ACC112 (cell line): ENCODE results near the gene PHLPP1.

Source experiments
- H2AFZ ChIP-seq: fragments of 200-600 bp; sonication (generic); one replicate; pipeline ENCODE4 v1.6.0; 2017; ENCODE audit warnings: antibody characterized with exemption, low read length; ENCODE audit not compliant: unreplicated experiment
- H3K27ac ChIP-seq: fragments of 200-600 bp; sonication (generic); 2 replicates; pipeline ENCODE4 v1.5.1; 2014; ENCODE audit warnings: low read depth, mild to moderate bottlenecking, antibody characterized with exemption, low read length, moderate library complexity
- H3K27me3 ChIP-seq: fragments of 200-600 bp; sonication (generic); 2 replicates; pipeline ENCODE4 v1.6.1; 2014; ENCODE audit warnings: mild to moderate bottlenecking, antibody characterized with exemption, low read length, moderate library complexity, mixed read lengths; ENCODE audit not compliant: insufficient read depth
- H3K36me3 ChIP-seq: fragments of 200-600 bp; sonication (generic); 2 replicates; pipeline ENCODE4 v1.6.1; 2016; ENCODE audit warnings: mild to moderate bottlenecking, antibody characterized with exemption, low read length, moderate library complexity, mixed read lengths; ENCODE audit not compliant: insufficient read depth
- H3K4me1 ChIP-seq: fragments of 200-600 bp; sonication (generic); one replicate; pipeline ENCODE4 v1.6.1; 2016; ENCODE audit warnings: low read length, mixed read lengths; ENCODE audit not compliant: insufficient read depth, unreplicated experiment, control insufficient read depth
- H3K4me3 ChIP-seq: fragments of 200-600 bp; sonication (generic); 2 replicates; pipeline ENCODE4 v1.5.1; 2014; ENCODE audit warnings: mild to moderate bottlenecking, low read depth, low read length
- H3K79me2 ChIP-seq: fragments of 200-600 bp; sonication (generic); one replicate; pipeline ENCODE4 v1.6.0; 2016; ENCODE audit warnings: low read length; ENCODE audit not compliant: control insufficient read depth, unreplicated experiment, insufficient read depth

Gene PHLPP1

GRCh38 chr18:63002305-63002704 lies 287.0 kb downstream of the PHLPP1 start:
- H3K36me3 ChIP-seq = no peaks in the 10 kb centered on the region
- H3K4me1 ChIP-seq = peaks cover 12% of the 10 kb centered on the region
- no peaks in the 10 kb centered on the region for H3K27me3 ChIP-seq
- no peak overlapping the region for H3K4me3 ChIP-seq
- H3K79me2 ChIP-seq = no peaks in the 10 kb centered on the region
- no peak overlapping the region for H3K27ac ChIP-seq
- no peak overlapping the region for H2AFZ ChIP-seq

- Histone ChIP-seq H3K36me3 (no peaks in the 10 kb centered on the region), H3K4me1 (peaks cover 12% of the 10 kb centered on the region), H3K27me3 (no peaks in the 10 kb centered on the region), H3K79me2 (no peaks in the 10 kb centered on the region), H2AFZ (no peak overlapping the region), H3K27ac (no peak overlapping the region), H3K4me3 (no peak overlapping the region)
Measured at GRCh38 chr18:63002803-63003445, 287.6 kb downstream of the PHLPP1 start.

- Histone ChIP-seq H3K4me1 (peaks cover 12% of the 10 kb centered on the region), H3K27me3 (no peaks in the 10 kb centered on the region; the same call in 1 of the 2 replicates), H3K4me3 (no peak overlapping the region), H3K36me3 (no peaks in the 10 kb centered on the region), H3K27ac (no peak overlapping the region), H3K79me2 (no peaks in the 10 kb centered on the region), H2AFZ (no peak overlapping the region)
Measured at GRCh38 chr18:63003899-63004298, 288.6 kb downstream of the PHLPP1 start.

GRCh38 chr18:63004466-63005089 lies 289.2 kb downstream of the PHLPP1 start:
- Histone ChIP-seq H3K79me2 (no peaks in the 10 kb centered on the region), H3K36me3 (no peaks in the 10 kb centered on the region), H3K4me3 (no peak overlapping the region), H2AFZ (no peak overlapping the region), H3K4me1 (peaks cover 5% of the 10 kb centered on the region), H3K27me3 (no peaks in the 10 kb centered on the region; the same call in none of the 2 replicates), H3K27ac (no peak overlapping the region)

GRCh38 chr18:63005306-63005705 lies 290.0 kb downstream of the PHLPP1 start:
- Histone ChIP-seq H3K79me2 (no peaks in the 10 kb centered on the region), H3K4me1 (no peaks in the 10 kb centered on the region), H3K27ac (no peak overlapping the region), H3K4me3 (no peak overlapping the region), H3K36me3 (no peaks in the 10 kb centered on the region), H3K27me3 (peaks cover 5% of the 10 kb centered on the region), H2AFZ (no peak overlapping the region)

GRCh38 chr18:63007231-63007630 lies 291.9 kb downstream of the PHLPP1 start:
- Histone ChIP-seq H3K27ac (no peak overlapping the region), H3K4me3 (no peak overlapping the region), H2AFZ (no peak overlapping the region)

GRCh38 chr18:63016270-63016669 lies 300.9 kb downstream of the PHLPP1 start:
- Histone ChIP-seq H2AFZ (no peak overlapping the region), H3K4me1 (no peaks in the 10 kb centered on the region), H3K4me3 (no peak overlapping the region), H3K79me2 (no peaks in the 10 kb centered on the region), H3K36me3 (no peaks in the 10 kb centered on the region), H3K27ac (no peak overlapping the region), H3K27me3 (peaks cover 60% of the 10 kb centered on the region)

More at GRCh38 chr18:63007231-63007630, 291.9 kb downstream of the PHLPP1 start:
- H3K79me2 ChIP-seq = no peaks in the 10 kb centered on the region
- no peaks in the 10 kb centered on the region for H3K36me3 ChIP-seq
- H3K4me1 ChIP-seq = no peaks in the 10 kb centered on the region
- peaks cover 24% of the 10 kb centered on the region for H3K27me3 ChIP-seq

- Histone ChIP-seq H3K27me3 (peaks cover 56% of the 10 kb centered on the region), H3K27ac (no peak overlapping the region), H2AFZ (no peak overlapping the region), H3K36me3 (no peaks in the 10 kb centered on the region), H3K4me1 (no peaks in the 10 kb centered on the region), H3K4me3 (no peak overlapping the region), H3K79me2 (no peaks in the 10 kb centered on the region)
Measured at GRCh38 chr18:63017076-63017475, 301.7 kb downstream of the PHLPP1 start.

GRCh38 chr18:63017977-63018376 lies 302.6 kb downstream of the PHLPP1 start:
- Histone ChIP-seq H3K4me3 (no peak overlapping the region), H3K79me2 (no peaks in the 10 kb centered on the region), H2AFZ (no peak overlapping the region), H3K4me1 (no peaks in the 10 kb centered on the region), H3K27ac (no peak overlapping the region), H3K27me3 (peaks cover 49% of the 10 kb centered on the region), H3K36me3 (no peaks in the 10 kb centered on the region)

- peaks cover 23% of the 10 kb centered on the region for H3K27me3 ChIP-seq
- no peak overlapping the region for H2AFZ ChIP-seq
- no peak overlapping the region for H3K27ac ChIP-seq
- H3K4me3 ChIP-seq = no peak overlapping the region
- no peaks in the 10 kb centered on the region for H3K4me1 ChIP-seq
- no peaks in the 10 kb centered on the region for H3K79me2 ChIP-seq
- H3K36me3 ChIP-seq = no peaks in the 10 kb centered on the region
Measured at GRCh38 chr18:63022429-63023022, 307.2 kb downstream of the PHLPP1 start.
